Choroid plexus epithelial cell (primary cell): Measurements from ENCODE around the gene SRGAP2B.
"Not testable (repeated sequence)": the region's sequence is repeated elsewhere in the genome, so short reads cannot be mapped to it uniquely, and the experiment has no call there.

Experiments used
- DNase-seq: peaks from one replicate; pipeline ENCODE4 v3.0.0-alpha.2; 2010; ENCODE audit warnings: low read depth
- H3K4me3 ChIP-seq: 2 replicates; pipeline ENCODE4 v1.5.1; 2011; ENCODE audit warnings: low read depth, mild to moderate bottlenecking, control low read depth, low read length, moderate library complexity

The SRGAP2B gene

DNA sequence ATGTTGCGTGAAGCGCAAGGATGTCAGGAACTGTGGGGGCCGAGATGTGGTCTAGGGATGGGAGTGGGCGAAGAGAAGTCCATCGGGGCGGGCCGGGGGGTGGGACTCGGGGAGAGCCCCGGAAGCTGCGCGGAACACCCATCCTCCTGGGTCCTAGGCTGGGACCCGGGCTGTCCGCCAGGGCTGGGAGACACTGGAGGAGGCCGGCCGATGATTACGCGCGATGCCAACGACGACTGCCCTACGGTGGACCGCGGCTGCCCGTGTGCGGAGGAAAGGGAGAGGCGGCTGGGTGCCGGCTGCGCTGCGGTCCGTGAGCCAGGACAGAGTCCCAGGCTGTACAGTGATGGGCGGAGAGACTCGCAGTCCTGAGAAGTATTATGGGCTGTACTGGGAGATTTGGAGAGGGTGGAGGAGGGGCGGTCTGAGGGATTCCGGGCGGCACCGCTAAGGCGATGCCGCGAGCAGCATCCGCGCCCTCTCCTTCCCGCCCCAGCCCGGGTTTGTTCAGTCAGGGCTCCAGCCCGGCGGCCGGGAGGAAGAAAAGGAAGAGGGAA is 395 bp downstream of the SRGAP2B start:
- peak overlapping the region; percentile 54 for H3K4me3 ChIP-seq

DNA sequence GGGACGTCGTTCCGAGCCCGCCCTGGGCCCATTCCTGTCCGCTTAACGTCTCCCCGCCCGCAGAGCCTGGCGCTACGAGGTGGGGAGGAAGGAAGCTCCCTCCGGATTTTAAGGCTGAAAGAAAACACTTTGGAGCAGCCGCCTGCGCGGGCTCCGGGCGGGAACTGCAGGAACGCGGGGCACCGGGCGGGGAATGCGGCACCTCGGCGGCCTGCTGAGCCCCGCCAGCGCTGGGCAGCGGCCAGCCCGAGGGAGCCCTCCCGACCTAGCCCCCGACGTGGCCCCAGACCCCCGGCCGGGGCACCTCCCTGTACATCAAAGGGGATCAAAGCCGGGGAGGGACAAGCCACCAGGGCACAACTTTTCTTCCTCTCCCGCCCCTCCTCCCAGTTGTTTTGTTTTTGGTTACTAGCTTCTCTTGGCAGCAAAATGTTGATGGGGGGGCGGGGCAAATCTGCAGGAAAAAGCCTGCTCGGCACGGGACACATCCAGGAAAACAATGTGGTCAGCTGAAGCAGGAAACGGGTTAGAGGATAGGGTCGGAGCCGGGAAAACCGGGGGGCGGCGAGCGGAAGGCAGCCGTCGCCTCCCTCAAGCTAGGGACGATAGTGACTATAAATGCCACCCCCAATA is 1.5 kb downstream of the SRGAP2B start:
- peak; percentile 2 for DNase-seq
- H3K4me3 ChIP-seq: peak overlapping the region; percentile 51

More for the DNA sequence above, 395 bp downstream of the SRGAP2B start:
- DNase-seq: not testable (repeated sequence)

DNA sequence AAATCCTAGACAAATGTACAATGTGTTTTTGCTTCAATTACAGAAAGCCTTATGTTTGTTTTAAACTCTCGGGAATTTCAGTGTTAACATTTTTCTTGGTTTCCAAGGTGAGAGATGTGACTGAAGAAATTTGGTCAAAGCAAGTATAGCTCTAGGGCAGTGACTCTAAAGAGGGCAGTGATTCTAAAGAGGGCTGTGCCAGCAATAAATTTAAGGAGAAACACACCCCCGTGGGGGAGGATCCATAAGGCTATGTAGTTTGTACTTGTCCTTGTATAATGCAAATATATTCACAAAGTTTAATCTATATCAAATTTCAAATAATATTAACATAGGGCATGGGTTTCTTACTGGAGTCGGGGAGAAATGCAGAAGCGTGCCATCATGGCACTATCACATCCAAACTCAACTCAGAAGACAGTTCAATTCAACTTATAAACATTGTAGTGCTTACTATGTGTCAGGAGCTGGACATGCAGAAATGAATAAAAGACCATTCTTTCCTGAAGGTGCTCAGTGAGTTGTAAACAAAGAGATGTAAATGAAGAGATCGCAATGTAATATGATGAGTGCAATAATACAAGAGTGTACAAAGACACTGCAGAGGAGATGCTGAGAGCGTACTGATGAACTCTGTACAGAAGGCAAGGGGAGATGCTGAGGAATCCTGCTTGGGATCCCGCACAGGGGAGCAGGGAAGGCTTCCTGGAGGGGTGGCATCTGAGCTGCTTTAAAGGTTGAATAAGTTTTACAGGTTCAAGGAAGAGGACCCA is 12.5 kb downstream of the SRGAP2B start:
- H3K4me3 ChIP-seq, DNase-seq: not testable (repeated sequence)

DNA sequence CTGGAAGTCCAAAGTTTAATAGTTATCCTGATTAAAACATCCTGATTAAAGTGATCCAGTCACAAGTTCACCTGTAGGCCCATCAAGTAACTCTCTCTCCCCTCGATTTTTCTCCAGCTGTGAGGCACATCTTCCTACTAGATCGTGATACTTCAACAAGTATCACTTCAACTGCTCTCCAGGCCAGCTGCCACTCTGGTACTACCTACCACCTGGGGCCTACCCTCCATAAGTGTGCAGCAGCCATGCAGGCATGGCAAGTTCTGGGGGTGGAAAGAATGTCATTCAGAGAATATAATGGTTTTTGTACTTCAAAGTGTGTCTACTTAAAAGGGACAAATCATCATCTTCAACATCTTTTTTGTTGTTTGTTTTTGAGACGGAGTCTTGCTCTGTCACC is 14.9 kb downstream of the SRGAP2B start:
- DNase-seq, H3K4me3 ChIP-seq: not testable (repeated sequence)

DNA sequence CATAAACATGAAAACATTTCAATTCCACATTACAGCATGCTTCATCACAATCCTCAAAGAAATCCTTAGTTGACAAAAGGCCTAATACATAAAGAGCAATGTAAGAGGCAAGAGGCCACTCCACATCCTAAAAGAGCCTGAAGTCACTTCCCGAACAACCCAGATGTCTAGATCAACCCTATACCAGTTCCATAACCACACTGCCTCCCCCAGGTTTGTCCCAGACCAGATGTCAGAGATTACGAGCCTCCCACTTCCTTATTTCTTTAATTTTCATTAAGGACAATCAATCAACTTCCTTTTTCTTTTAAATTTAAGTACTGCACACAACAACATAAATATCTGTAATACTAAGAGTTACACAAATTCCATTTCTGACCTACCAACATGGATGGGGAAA is 15.4 kb downstream of the SRGAP2B start:
- H3K4me3 ChIP-seq, DNase-seq: not testable (repeated sequence)

DNA sequence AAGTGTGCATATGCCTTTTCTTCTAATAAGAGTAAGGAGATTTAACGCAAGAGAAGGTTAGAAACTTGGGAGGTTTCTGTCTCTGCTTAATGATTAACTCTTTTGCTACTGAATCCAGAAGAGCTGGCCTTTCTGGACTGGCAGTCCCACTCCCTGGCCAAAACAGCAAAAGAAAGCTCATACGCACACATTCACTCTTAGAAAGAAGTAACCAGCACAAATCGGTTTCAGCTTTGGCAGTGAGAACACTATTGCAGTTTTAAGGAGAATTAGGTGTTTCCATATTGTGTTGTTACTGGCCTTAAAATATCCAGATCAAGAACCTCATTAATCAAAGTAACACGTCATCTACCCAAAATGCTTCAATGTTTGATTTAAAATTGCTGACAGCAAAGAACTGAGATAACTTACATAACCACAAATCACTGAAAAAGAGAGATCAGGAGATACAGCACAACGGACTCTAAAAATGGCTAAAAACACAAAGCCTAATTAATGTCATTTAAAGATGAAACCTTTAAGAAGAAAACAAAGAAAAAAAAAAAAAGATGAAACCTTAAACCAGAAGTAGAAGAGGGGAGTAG is 16.2 kb downstream of the SRGAP2B start:
- not testable (repeated sequence) for DNase-seq, H3K4me3 ChIP-seq

DNA sequence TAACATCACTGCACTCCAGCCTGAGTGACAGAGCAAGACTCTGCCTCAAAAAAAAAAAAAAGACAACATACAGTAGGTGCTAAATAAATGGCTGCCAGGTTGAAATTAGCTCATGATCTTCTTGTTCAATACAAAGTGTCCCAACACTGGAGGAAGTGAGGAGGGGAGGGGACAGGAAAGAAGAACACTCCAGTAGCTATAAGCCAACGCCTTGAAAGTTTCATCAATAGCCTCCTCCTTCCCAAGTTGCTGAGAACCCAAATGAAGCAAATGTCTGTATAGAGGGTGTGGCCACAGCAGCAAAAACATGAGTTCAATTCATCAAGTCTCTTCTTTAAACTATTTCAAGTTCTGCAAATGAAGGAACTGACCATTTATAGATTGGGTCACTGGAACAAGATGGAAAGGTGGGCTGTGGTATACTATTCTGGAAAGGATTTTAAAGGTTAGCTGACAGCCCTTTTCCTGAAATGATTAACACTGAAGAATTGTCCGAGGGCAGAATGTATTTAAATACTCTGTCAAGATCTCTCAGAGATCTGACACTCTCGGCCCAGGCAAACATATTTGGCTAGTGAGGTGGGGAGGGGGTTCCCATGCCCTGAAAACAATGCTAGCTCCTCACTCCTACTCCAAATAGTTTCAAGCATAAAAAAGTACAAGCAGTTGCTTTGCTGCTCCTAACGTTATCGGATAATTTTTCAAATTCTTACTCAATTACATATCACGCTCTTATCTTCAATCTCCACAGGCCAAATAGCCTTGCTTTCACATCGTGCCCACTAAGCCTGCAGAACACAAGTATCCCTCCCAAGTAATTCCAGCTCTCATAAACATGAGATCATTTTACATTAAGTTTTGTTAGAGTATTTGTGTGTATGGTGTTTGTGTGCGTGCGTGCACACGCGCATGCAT is 17.0 kb downstream of the SRGAP2B start:
- not testable (repeated sequence) for DNase-seq, H3K4me3 ChIP-seq

DNA sequence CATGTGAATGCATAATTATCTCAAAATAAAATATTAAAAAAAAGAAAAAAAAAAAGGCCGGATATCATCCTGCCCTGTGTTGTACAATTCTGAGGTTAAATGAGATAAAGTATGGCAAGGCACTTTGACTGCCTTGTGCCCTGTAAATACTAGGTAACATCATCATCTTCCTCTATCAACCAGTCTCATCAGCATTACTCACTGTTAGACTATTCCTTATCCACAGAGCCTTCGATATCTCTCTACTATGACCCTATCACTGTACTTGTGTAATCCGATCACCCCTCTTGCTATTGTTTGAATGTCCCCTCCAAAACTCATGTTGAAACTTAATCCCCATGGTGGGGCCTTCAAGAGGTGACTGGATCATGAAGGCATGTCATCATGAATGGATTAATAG is 18.3 kb downstream of the SRGAP2B start:
- H3K4me3 ChIP-seq, DNase-seq: not testable (repeated sequence)

DNA sequence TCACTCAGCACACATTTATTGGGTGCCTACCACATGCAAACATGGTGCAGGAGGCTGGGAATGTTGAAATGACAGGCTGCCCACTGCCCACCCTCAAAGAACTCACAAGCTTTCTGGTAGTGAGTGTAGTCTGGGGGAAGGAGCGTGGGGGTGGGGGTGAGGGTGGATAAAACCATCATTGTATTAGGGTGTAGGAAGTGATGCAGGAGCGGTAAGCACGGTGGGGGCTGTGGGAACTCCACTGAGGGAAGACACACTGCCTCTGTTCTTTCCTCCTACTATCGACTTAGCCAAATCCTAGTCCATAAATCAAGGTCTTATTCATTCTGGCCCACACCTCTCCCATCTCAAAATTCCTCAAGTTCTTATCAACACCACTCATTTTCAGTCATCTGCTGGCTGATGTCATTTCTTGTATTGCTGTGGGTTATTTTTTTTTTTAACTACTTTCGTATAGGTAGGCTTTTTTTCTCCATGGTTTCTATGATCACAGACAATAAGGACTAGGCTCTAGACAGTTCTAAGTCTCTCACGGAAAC is 21.0 kb downstream of the SRGAP2B start:
- DNase-seq, H3K4me3 ChIP-seq: not testable (repeated sequence)

DNA sequence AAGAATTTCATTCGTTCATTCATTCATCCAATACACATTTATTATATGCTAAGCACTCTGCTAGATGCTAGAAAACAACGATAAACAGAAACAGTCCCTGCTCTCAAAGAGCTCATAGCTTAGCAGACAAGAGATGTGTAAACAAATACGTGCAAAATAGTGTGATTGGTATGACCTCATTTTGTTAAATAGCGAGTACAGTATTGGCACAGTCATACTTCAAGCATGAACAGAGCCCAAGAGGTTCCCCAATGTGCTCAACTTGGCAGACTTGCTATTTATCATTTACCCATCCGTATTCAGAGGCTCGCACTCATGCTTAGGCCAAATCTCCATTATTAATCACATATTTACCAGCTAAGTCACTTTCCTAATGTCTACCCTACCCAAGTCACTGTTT is 23.6 kb downstream of the SRGAP2B start:
- not testable (repeated sequence) for H3K4me3 ChIP-seq, DNase-seq

DNA sequence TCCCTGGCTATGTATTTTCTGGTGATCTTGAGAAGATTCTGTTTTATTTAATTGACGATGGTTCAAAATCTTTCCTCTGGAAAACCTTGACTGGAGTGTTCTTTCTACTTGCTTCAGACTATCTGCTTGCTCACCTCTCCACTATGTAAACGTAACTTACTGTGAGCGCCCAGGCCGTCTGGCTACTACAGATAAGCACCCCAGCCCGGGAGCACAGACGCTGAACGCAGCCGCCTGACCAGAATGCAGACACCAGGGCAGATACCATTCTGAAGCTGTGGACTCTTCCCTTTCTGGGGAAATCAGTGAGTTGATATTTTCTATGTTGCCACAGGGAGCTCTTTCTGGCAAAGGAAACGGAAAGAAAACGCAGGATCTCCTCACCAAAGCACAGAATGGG is 28.6 kb downstream of the SRGAP2B start:
- H3K4me3 ChIP-seq, DNase-seq: not testable (repeated sequence)

DNA sequence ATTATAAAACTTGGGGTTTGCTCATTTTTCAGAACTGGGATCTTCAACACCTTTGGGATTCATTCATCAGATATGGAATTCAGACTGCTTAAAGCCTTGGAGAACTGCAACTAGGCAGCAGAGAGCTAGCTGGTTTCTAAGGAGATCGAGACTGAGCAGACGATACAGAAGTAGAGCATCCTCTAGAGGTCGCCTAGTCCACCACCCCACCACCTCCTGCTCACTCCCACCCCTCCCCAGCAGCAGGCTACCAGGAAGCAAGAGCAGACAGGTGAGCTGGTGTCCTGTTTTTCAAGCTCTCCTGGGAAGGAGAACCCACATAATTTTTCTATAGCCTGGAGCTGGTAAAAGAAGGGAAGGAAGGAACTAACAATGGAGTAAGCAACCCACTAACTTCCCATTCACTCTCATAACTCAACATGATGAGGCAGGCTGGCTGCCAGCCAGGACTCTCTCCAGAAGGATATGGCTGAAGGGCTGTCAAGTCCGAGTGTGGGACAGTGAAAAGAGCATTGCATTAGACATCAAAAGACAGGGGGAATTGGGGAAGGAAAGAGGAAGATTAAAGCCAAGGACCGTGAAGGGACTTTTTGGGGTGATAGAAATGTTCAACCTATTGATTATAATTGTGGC is 29.8 kb downstream of the SRGAP2B start:
- not testable (repeated sequence) for H3K4me3 ChIP-seq, DNase-seq

DNA sequence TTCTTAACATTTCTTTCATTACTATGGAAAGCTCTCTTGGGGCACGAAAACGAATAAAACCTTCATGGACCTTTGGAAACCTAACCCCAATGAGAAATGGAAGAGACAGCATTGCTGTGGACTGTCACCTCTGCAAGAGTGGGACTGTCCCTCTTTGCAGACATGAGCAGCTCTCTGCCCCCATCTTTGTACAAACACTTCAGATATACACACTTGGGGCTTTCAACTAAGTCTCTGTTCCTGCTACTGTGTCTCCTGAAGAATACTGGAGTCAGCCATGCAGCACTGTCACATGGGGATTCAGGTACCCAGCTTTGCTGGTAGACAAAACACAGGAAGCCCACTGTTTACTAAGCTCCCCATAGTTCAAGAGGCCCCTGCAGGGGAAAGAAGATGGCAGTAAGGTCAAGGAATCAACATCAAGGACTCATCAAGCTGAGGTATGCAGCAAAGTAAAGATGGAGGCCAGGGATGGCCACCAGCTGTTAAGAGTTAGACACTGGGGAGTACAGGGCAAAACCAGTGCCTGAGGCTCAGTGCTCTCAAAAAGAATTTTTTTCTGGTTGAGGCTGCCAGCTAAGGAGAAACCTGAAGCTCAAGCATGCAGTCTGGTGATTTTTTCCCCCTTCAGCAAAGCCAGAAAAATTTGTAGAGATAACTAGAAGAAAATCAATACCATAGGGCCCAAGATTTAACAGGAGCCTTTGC is 31.0 kb downstream of the SRGAP2B start:
- H3K4me3 ChIP-seq, DNase-seq: not testable (repeated sequence)

DNA sequence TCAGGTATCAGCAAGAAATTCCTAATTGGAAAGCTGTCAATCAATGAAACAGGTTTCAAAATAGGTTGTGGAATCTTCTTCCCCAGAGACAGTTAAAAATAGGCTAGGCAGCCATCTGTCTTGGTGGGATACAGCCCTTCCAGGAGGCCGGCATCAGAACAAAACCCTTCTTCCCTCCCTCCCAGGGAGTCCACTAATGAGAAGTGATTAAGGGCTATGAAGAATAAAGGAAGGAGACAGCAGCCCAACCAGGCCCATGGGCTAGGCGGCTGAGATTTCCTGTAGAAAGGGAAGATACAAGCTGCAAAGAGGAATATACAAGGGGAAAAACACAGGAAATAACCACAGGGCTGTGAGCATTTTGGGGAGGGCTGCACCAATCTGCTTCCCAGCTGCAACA is 31.8 kb downstream of the SRGAP2B start:
- not testable (repeated sequence) for DNase-seq, H3K4me3 ChIP-seq

DNA sequence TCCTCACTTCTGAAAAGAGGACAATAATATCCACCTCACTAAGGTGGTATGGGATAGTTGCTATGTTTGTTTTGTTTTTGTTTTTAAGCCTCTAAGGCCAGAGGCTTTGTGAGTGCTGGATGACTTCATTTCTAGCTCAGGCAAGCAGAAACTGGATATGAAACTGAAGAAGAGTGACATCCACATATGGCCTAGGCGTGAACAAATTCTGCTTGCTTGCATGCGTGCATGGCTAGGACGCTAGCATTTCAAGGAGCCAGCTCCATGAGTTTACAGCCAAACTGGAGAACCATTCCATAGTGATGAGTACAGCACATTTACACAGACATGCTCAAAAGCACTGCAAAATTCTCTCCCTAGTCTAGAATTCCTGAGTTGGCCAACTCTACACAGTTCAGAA is 36.9 kb downstream of the SRGAP2B start:
- not testable (repeated sequence) for DNase-seq, H3K4me3 ChIP-seq

DNA sequence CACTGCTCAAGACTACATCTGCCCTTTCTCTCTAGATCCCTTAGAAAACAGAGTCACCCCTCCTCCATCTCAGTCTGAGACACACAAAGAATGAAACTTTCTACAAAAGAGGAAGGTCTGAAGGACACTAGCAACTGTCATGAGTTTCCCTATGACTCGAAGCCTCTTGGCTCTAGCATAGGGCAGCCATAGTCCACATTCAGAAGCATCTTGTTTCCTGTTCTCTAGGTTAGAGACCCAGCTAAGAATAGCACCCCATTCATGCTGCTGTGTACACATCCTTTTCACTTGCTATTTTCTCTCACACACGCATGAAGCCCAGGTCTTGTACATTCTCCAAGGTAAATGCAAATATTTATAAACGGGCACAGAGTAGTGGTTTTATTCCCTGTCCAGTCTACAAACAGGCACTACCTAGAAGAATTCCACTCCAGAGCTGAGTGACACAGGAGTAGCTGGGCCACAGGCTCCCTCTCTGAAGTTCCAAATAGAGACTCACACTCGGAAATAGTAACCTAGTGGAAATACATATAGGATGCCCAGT is 39.8 kb downstream of the SRGAP2B start:
- not testable (repeated sequence) for DNase-seq, H3K4me3 ChIP-seq

DNA sequence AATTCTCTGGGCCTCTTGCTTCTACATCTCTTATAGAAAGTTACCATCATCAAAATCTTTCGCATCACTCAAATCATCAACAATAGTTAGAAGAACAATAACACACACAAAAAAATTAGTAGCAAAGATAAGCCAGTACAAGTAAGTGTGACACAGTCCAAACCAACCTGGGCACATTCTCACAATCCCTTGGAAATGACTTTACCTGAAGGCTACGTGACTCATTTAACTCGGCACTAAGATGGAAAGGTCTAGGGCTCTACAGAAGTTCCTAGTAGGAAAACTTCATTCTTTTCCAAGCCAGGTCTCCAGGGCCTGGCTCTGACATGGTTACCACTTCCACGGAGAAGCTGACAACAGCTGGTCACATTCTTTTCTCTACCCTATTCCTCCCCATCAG is 41.7 kb downstream of the SRGAP2B start:
- H3K4me3 ChIP-seq, DNase-seq: not testable (repeated sequence)
